NCI-H345 treated with DMSO at 0.1 percent for 48 hours (cell line): Measurements from ENCODE around the gene CA9.

ENCODE experiments used
- DNase-seq: peaks from one replicate; lab custom pipeline; 2025; ENCODE audit not compliant: unreplicated experiment; lab: John Stamatoyannopoulos, UW

The CA9 gene

GRCh38 chr9:35690614-35691333 is 17.0 kb downstream of the CA9 start:
- peak; percentile 6 for DNase-seq

- DNase-seq: no peak
These were observed 17.6 kb downstream of the CA9 start for GRCh38 chr9:35691334-35691650.

- no peak for DNase-seq
These were observed 18.1 kb downstream of the CA9 start for GRCh38 chr9:35691757-35692301.

GRCh38 chr9:35695943-35696401 is 22.2 kb downstream of the CA9 start:
- no peak for DNase-seq

- peak; percentile 21 for DNase-seq
These were observed 22.9 kb downstream of the CA9 start for GRCh38 chr9:35696520-35697215.

GRCh38 chr9:35697486-35697885 is 23.8 kb downstream of the CA9 start:
- no peak for DNase-seq

GRCh38 chr9:35698231-35698630 is 24.5 kb downstream of the CA9 start:
- no peak for DNase-seq

GRCh38 chr9:35700031-35700430 is 26.3 kb downstream of the CA9 start:
- no peak for DNase-seq

- no peak for DNase-seq
These were observed 27.2 kb downstream of the CA9 start for GRCh38 chr9:35700942-35701341.

GRCh38 chr9:35702696-35703095 is 29.0 kb downstream of the CA9 start:
- no peak for DNase-seq

GRCh38 chr9:35703906-35704672 is 30.4 kb downstream of the CA9 start:
- DNase-seq: no peak

- DNase-seq: no peak
These were observed 31.6 kb downstream of the CA9 start for GRCh38 chr9:35705372-35705771.

GRCh38 chr9:35705836-35706430 is 32.2 kb downstream of the CA9 start:
- DNase-seq: no peak

GRCh38 chr9:35706951-35707350 is 33.2 kb downstream of the CA9 start:
- no peak for DNase-seq

- DNase-seq: no peak
These were observed 34.4 kb downstream of the CA9 start for GRCh38 chr9:35708146-35708545.

GRCh38 chr9:35710818-35711500 is 37.2 kb downstream of the CA9 start:
- no peak for DNase-seq

- no peak for DNase-seq
These were observed 38.0 kb downstream of the CA9 start for GRCh38 chr9:35711501-35712428.

- DNase-seq: no peak
These were observed 39.2 kb downstream of the CA9 start for GRCh38 chr9:35712762-35713400.

GRCh38 chr9:35713578-35713977 is 39.9 kb downstream of the CA9 start:
- no peak for DNase-seq
